Measurements from ENCODE around the gene SHROOM3.

DNA sequence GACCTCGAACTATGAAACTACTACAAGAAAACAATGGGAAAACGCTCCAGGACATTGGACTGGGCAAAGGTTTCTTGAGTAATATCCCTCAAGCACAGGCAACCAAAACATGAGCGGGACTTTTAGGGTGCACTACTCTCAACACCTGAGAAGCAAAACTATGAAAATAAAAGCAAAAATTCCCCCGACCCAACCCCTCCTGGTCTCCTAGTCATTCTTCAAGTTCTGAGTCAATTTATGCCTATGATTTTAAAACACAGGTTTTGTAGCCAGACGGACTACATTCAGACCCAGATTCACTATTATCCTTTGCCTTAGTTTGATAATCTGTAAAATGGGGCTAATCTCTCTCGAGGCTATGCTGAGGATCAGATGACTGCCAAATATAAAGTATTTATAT is 365.9 kb downstream of the SHROOM3 start:
- TF ChIP-seq POLR2AphosphoS5 (IDR thresholded peaks at IDR 0.05) (no peak), POLR2A (IDR thresholded peaks at IDR 0.05) (no peak), EP300 (IDR thresholded peaks at IDR 0.05) (no peak)
- TF ChIP-seq, protein P1, sequence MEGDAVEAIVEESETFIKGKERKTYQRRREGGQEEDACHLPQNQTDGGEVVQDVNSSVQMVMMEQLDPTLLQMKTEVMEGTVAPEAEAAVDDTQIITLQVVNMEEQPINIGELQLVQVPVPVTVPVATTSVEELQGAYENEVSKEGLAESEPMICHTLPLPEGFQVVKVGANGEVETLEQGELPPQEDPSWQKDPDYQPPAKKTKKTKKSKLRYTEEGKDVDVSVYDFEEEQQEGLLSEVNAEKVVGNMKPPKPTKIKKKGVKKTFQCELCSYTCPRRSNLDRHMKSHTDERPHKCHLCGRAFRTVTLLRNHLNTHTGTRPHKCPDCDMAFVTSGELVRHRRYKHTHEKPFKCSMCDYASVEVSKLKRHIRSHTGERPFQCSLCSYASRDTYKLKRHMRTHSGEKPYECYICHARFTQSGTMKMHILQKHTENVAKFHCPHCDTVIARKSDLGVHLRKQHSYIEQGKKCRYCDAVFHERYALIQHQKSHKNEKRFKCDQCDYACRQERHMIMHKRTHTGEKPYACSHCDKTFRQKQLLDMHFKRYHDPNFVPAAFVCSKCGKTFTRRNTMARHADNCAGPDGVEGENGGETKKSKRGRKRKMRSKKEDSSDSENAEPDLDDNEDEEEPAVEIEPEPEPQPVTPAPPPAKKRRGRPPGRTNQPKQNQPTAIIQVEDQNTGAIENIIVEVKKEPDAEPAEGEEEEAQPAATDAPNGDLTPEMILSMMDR (IDR thresholded peaks at IDR 0.05), result no peak
